HuH-7 (cell line): ENCODE results near the gene PLXNA1.

ENCODE experiments used
- DNase-seq: peaks from one replicate; pipeline ENCODE4 v3.0.0; 2011; ENCODE audit warnings: low spot score

PLXNA1 gene

DNA sequence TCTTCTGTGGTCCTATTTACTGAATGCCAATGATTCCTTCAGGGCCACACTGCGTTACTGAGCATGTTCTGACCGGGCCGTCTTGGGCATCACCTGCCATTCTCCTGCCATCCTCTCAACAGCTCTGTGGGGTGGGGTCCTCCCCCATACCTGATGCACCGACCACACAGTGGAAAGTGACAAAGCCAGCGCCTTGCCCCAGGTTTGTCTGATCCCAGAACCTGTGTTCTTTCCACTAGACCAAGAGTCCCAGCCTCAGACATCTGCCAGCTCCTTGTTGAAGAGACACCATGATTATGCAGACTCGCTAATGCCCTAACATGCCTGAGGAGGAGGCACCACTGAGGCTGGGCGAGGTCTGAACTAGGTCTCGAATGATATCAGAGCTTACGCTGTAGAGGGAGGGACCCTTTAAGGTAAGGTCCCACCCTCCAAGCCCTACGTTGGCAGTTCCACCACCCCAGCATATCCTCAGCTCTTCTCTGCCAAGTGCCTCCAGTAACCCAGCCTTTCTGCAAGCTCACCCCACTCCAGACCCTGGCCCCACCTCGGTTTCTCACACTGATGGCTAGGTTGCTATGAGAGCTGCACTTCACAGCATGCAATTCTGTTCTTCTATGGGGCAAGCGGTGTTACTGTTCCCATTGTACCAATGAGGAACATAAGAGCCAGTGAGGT is 29.8 kb upstream of the PLXNA1 start:
- no peak for DNase-seq

GRCh38 chr3:126954141-126954842 is 28.6 kb upstream of the PLXNA1 start:
- DNase-seq: no peak

DNA sequence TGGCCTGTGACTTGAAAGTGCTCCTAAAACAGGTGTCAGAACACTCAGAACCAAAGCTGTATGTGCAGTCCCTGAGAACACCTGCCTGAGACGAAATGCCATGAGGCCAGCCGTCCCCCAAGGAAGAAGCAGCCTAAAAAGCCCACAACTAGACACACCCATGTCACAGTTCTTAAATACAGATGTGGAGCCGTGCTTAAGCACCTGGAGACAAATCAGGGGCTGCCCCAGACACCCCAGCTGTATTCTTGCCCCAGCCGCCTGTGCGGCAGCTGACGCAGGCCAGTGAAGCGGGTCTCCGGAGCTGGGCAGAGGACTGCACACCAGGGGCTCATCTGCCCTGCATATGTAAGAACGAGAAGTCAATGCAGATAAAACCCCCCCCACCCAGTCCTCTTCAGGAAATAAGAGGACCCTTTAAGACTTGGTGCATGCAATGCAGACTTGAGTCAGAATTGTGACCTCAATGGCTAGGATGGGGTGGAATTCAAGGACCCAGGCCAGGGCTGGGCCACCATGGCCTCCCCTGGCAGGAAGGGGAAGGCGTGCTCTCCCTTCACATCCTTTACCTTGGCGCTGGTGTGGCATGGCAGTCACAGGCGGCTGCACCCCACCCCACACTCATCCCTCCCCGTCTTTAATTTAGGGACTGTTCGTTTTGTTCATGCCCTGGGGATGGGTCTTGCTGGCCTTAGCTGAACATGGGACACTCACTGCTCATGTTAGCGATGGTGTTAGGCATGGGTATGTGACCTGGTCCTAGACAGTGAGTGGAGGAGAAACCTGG is 27.7 kb upstream of the PLXNA1 start:
- DNase-seq: no peak

DNA sequence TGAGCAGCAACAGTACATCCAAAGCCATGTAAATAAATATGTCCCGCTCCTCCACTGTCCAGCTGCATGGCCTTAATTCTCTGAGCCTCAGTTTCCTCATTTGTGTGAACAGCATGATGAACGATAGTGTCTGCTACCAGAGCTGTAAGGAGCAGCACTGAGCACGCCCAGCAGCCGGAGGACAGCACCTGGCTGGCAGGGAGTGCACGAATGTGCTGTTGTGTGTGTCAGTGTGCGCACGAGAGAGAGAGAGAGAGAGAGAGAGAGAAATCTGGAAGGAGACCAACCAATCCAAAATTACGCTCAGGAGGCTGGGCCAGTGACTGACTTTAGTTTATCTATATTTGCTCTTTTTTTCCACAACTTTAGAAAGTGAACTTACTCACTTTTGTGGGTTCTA is 26.6 kb upstream of the PLXNA1 start:
- DNase-seq: no peak

DNA sequence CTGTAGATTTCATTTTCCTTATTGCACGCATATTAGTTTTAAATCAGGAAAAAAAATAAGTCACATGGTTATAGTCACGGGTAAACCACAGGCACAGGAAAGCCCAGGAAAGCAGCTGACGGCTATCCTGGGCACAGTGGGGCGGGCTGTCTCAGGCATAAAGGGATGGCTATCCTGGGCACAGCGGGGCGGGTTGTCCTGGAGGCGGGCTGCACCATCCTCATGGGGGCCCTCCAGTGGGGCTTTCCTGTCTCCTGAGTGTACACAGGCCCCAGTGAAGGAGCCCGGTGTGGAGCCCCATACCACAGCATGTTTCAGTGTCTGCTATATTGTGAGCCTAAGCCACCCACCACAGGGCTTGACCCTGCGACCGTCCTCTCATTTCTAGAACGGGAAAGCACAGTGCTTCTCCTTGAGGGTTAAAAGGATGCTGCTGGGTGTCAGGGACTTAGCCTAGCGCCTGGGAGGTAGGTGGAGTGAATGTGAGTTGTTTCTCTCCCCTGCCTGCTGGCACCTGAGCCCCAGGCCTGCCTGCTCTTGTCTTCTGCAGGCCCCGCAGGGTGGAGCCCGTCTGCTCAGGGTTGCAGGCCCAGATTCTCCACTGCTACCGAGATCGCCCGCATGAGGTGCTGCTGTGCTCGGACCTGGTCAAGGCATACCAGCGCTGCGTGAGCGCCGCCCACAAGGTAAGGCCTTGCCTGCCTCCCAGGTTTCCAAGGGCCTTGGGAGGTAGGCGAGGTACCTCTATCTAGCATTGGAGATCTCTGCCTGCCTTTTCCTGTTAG is 25.9 kb upstream of the PLXNA1 start:
- no peak for DNase-seq

DNA sequence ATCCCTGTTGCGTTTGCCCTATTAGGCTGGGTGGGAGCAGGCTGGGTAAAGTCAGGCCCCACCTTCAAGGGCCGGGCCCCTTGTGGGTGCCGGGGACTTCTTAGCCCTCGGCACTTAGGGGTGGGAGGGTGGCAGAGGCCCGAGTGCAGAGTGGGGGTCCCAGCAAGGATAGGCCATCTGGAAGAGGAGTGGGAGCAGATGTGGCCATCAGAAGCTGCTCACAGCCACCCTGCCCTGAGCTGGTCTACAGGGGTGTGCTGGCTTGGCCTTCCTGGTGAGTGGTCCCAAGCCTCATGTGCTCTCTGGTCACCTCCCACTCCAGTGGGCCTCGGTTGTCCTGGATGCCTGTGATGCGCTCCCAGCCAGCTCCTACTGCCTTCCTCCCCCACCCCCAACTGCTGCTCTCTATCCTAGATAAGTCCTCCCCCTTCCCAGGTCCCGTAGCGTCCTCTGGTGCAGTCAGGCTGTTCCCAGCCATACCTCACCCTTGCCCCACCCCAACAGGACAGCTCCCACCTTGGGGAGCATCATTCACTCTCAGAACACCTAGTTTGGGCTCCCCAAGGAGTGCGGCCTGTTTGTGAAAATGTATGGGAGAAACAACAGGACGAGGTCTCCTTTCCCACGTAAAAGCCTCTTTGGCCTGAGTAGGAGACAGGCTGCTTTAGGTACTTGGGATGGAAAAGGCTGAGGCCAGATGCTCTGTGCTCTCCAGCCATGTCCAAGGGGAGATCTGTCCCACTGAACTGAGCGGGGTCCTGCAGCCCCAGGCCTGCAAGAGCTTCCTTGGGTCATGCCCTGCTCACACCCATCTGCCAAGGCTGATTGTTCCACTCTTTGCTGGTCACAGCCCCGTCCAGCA is 24.9 kb upstream of the PLXNA1 start:
- no peak for DNase-seq

DNA sequence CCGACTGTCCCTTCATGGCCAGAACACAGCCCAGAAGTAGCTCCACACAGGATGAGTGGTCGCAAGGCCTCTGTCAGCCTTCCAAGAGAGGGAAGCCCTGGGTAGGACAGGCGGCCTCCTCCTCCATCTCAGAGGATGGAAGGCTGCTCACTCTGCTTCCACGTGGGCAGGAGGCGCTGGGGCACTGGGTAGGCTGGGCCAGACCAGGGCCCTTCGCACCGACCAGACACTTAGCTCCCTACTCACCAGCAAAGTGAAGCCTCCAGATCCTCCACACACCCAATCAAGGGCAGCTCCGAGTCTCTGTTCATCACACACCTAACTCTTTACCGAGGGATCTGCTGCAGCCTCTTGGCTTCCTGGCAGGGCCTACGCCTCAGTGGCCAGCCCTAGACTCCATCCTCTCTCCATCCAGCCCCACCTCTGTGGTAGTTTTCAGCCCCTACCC is 24.3 kb upstream of the PLXNA1 start:
- DNase-seq: no peak

DNA sequence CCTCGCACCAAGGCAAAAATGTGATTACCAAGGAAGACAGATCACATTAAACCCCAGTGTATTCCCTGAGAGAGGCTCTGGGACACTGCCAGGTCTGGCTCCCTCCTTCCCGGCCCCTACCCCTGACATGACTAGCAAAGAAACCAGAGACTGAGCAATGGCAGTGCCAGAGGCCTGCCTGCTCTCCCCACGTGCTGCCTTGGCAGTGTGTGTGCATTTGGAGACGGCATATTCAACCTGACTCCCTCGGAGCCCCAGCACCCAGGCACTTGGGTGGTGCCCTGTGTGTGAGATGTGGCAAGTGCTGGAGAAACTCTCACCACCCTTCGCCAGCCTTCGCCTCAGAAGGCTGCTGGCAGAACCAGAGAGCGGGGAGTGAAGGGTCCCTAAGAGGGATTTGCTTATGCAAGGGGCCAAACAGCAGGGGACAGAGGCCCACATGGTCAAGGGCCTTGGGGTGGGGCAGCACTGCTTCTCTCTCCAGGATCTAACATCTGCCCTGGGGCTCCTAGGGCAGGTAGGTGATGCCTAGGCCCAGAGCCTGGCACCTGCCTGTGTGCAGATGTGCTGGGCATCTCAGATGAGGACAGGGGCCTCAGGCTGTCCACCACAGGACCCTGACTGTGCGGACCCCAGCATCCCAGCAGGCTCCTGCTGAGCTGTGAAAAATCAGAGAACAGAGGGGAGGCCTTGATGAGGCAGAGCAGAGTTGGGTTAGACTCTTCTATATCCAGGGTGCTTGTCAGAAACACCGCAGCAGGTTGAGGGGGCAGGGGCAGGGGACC is 23.6 kb upstream of the PLXNA1 start:
- no peak for DNase-seq

DNA sequence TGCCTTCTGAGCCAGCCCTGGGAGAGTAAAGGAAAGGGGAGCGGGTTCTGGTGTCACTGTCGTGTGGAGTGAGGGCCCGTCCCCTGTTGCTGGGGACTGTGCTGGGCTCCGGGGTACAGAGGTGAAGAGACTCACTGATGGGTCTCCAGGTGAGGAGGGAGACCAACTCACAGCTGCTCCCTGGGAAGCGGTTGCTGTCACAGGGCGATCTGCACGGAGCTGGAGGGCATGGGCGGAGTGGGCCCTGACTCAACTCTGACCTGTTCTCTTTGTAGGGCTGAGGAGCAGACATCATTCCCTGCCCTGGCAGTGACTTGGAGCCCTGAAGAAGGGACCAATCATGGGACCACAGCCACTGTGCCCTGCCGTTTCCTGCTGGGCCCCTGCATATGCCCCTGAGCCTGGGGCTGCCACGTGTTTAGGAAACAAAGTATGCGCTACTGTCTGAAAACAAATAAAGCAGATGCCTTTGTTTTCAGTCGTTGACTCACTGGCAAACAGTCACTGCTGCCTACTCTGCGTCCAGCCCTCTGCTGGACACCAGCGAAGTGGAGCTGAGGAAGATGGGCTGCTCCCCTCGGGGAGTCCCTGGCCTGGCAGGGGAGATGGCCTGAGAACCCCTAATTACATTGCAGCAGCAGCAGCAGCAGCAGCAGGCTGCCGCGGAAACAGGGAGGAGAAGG is 22.9 kb upstream of the PLXNA1 start:
- DNase-seq: no peak

- no peak for DNase-seq
These were observed 22.3 kb upstream of the PLXNA1 start for GRCh38 chr3:126960604-126960995.

DNA sequence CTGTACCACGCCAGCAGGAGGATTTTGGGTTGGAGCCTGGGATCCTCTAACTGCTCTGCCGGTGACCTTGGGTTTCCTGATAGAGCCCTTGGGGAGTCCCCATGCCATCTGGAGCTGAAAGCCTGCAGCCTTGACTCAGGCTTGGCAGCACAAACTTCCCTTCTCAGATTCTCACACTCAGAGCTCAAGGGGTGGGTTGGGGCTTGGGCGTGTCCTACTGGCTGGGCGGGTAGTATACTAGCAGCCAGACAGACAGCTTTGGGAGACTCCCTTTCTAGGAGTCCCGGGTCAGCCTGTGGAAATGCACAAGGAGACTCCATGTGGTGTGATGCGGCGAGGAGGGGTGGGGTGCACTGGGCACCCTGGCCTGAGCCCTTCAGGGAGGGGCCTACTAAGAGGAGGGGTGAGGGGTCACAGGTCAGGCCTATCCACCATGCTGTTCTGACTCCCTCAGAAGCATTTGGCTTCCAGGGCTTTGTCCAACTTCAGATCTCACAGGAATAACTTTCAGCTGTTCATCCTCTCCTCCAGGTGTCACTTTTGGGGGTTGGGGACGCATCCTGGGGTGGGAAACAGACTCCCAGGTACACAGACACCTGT is 21.6 kb upstream of the PLXNA1 start:
- DNase-seq: no peak

- no peak for DNase-seq
These were observed 21.0 kb upstream of the PLXNA1 start for GRCh38 chr3:126961791-126962461.

DNA sequence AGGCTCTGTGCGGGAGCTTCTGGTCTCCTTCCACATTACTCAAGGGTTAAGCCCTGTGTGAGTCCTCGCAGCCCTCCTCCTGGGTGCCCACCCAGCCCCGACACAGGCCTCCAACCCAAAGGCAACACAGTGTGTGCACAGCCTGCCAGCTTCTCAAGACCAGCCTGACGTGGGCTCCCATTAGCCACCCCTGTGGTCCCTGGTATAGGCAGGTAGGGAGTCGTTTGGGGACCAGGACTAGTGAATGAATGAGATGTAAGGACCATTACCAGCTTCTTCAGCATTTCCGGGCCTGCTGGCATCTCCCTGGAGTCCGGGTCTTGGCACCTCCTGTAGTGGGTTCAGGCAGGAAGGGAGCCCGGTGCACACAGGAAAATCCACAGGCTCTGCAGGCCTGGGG is 20.2 kb upstream of the PLXNA1 start:
- no peak for DNase-seq

DNA sequence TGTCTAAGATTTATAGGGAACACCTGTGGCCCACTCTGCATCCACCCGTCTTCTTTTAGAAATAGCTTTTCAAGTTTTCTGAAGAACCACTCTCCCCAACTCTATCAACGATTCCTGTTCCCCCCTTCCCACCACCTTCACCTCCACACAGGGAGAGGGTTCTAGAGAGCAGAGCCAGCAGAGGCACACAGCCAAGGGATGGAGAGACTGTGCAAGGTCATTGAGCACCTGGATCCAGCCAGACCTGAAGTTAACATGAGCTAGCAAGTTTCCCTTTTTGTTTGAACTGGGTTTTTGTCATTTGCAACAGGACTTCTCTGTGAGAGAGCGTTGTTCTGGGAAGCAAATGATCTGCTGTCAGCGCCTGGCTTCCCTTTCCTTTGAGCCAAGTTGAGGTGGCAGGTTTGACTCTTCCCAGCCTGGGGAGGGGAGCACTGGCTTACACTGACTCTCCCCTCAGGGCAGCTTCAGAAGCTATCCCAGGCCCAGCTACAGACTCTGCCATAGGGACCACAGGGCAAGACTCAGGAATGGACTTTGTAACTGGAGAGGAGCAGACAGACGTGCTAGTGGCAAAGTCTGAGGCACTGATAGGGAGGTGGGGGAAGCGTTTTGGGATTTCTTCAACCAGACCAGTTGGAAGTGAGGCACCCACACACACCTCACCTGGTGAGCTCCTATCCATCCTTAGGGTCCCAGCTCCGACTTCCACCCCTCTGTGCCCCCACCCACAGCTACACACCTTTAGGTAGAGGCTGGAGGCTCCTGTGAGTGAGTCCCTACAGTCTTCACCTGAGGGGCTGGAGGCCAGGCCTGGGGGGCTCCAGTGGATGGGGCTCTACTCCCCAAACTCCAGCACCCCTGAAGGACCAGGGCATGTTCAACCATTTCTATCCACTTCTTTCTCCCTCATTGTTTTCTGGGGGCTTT is 19.4 kb upstream of the PLXNA1 start:
- no peak for DNase-seq

DNA sequence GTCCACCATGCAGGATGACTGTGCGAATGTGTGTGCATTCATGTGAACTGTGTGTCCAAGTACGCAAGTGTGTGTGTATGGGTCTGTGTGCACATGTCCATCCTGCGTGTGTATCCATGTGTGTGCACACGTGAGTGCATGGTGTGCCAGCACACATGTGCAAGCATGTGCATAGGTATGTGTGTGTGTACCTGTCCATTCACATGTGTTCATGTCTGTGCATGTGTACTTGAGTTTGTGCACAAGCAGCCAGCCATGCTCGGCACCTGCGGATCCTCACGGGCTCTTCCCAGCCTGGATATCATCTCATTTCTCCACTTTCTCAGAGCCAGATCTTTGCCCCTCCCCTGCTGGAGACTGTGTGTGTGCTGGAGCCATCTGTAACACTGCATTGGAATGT is 18.7 kb upstream of the PLXNA1 start:
- DNase-seq: no peak

GRCh38 chr3:126964950-126965349 is 18.0 kb upstream of the PLXNA1 start:
- DNase-seq: no peak

DNA sequence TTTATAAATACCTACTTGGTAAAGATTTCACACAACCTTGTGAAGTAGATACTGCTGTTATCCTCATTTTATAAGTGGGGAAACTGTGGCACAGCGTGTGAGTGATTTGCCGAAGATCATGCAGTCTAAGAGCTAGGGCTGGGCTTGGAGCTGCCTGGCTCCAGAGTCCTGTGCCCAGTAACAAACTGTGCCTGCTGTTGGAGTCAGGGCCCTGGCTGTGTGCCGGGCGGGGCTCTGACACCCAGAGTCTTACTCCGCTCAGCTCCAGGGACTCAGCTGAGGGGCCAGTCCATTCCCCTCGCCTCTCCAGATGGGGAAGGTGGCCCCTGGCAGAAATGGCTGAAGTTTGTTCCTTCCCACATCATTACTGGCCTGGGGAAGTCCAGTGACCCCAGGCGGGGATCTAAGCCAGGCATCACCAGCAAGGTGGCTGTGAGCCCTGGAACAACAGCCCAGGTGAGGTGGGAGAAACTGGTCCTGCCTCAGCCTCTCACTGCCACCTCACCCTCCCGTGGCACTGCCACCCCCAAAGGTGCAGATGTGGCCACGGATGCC is 17.3 kb upstream of the PLXNA1 start:
- DNase-seq: no peak

DNA sequence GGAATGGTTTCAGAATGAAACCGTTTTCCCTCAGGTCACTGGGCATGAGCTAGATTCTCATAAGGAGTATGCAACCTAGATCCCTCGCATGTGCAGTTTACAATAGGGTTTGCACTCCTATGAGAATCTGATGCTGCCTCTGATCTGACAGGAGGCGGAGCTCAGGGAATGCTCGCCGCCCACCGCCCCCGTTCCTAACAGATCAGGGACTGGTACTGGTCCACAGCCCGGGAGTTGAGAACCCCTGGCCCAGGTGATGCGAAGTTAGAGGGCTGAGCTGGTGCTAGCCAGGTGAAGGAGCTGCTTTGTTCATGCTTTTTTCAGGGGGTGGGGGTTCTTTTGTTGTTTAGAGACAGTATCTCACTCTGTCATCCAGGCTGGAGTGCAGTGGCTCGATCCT is 15.5 kb upstream of the PLXNA1 start:
- no peak for DNase-seq
